Pulmonary artery endothelial cell (primary cell): Measurements from ENCODE around the gene ST7L. TPM values are rescaled to one million over a fixed set of nuclear protein-coding genes. Genes with fewer than 3 reads are reported as not detected.

Source experiments
- DNase-seq: peaks from one replicate; pipeline ENCODE4 v3.0.0-alpha.2; 2011; ENCODE audit warnings: low read depth, low spot score
- total RNA-seq: library from RNA; depleted of rRNA; stranded (reverse); fragments of >200 nt; gene quantifications from 2 replicates; pipeline ENCODE4 v1.2.3, GENCODE V29; 2014

The ST7L gene
- total RNA-seq, 1 donor from 2014 or later, result 17.5 TPM

DNA sequence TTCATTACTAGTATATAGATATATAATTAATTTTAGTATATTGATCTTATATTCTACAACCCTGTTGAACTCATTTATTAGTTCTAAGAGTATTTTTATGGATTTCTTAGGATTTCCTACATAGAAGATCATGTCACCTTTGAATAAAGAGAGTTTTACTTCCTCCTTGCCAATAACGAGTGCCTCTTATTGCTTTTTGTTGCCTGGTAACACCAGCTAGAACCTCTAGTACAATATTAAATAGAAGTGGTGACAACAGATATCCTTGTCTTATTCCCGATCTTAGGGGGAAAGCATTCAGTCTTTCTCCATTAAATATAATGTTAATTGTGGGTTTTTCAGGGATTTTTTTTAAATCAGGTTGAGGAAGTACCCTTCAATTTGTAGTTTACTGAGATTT lies 69.4 kb downstream of the ST7L start:
- no peak for DNase-seq

DNA sequence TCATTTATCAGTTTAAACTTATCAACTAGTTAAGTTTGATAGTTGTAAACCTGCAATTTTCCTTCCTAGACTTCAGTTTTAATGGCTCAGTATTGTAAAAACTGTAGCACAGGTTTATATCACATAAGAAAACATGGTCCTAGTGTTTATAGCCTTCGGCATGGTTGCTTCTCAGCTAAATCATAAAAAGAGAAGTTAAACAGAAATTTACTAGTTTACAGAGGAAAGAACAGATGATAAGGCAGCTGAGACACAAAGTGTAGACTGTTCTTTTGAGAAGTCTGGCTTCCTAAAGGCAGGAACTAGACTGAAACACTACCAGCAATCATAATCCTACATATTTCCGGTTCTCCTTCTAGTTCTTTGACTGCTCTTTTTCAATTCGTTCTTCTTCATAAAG lies 70.4 kb downstream of the ST7L start:
- DNase-seq, result no peak

- no peak for DNase-seq
Measured at GRCh38 chr1:112546076-112546475, 72.9 kb downstream of the ST7L start.

GRCh38 chr1:112544751-112545150 lies 74.2 kb downstream of the ST7L start:
- DNase-seq, result no peak

DNA sequence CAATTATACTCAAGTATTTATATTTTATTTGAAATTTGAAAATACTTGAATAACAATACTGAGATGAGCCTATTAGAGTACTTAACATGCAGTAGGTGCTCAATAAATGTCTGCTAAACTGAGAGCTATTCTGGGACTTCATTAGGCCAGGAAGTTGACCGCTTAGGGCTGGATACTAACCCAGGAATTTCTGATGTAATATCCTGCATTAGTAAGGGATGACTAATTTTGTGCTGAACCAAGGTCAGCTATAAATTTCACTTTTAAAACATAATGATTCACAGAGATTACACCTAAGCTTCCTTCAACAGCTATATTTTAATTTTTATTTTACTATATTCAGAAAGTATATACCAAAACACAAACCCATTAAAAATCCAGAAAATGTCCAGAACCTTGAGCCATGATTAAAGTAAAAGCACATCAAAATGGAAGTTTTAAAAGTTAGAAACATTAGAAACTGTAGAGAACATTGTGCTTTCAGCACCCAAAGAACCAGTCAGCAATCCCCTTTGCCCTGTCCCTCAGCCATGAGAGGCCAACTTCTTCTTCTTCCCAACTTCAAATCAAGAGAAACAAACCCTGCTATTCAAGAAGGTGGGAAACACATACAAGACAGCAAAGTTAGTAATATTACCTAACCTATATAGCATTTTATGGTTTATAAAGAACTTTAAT lies 74.8 kb downstream of the ST7L start:
- DNase-seq, result peak; percentile 68

DNA sequence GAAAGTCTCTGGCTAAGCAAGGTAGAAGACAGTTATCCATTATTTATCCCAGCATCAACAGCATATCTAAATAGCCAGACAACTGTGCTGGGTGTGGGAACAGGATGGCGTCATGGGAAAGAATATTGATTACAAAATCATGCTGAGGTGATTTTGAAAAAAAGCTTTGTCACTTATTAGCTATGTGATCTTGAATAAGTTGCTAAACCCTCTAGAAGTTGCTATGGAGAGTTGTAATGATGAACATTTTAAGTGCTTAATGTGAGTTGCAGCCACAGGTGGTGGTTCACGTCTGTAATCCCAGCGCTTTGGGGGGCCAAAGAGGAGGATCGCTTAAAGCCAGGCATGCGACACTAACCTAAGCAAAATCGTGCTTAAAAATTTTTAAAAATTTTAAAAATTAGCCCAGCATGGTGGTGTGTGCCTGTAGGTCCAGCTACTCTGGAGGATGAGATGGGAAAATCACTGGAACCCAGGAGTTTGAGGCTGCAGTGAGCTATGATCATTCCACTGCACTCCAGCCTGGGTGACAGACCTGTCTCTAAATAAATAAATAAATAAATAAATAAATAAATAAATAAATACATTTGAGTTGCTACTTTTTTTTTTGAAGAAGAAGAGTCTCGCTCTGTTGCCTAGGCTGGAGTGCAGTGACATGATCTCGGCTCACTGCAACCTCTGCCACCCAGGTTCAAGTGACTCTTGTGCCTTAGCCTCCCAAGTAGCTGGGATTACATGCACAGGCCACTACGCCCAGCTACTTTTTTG lies 76.6 kb downstream of the ST7L start:
- no peak for DNase-seq

- no peak for DNase-seq
Measured at GRCh38 chr1:112541299-112541698, 77.6 kb downstream of the ST7L start.

DNA sequence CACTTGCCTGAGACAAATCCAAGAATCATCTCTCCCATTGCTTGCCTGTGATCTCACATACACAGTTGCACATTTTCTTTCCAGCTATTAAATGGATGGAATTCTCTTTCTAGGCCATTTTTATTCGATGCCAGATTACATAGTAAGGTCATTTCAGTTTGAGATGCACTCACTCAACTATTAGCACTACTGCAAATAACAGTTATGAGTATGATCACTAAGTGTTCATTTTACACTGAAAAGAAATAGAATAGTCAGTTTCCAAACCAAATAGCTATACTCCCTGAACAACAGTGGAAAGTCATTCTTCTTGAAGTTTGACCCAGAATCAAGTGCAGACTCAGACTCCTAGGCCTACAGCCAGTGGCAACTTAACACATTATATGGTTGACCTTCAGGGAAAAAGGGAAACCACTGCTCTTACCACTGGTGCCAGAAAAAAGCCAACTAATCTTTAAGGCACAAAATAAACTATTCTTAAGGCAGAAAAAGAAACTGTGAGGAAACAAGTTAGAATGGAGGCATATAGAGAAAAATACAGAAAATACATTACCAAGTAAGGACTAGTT lies 78.6 kb downstream of the ST7L start:
- no peak for DNase-seq

DNA sequence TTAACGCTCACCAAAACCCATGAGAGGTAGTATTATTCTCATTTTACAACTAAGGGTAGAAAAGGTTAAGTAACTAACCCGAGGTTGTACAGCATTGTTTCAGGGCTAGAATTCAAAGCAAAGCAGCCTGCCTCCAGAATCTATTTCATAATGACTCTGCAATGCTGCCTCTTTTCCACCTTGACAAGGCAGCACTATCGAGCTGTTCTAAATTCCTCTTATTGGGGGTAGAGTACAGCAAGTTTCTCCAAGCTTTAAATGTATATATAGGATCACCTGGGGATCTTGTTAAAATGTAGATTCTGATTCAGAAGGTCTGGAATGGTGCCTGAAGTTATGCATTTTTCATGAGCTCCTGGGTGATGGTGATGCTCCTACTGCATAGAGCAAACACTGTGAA lies 80.1 kb downstream of the ST7L start:
- DNase-seq, result no peak

DNA sequence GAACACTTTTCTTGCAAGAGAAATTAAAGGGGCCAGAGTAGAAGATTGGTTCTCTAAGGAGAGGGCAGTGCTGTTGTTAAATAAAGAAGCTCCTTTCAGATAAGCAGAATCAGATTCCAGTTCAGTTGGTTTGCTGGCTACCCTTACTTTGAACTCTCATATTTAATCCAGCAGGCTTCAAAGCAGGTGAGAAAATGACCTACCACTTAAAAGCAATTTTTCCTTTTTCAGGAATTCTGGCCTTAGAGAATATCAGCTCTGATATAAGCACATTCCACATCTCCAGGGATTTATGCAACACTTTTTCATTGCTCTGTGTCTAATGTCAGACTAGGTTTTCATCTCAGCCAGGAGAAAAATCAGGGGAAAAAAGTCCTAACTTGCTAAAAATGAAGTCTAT lies 81.5 kb downstream of the ST7L start:
- no peak for DNase-seq

DNA sequence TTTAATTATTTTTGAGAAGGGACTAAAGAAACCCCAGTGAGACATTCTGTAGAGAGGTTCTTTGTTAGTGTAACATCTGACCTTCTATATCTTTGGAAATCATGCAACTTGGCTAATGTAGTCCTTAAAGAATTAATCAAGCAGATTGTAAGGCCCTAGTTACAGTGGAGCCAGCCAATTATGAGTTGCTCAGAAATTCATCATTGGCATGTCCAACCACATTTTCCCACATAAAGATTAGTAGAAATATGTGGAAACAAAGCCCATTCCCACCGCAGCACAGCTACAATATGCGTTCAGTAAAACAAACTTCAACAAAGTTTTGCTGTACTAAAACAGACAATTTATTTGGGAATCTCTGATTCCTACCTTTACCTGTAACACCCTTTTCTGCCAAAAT lies 82.4 kb downstream of the ST7L start:
- no peak for DNase-seq

GRCh38 chr1:112533029-112533428 lies 85.9 kb downstream of the ST7L start:
- no peak for DNase-seq

- DNase-seq, result no peak
Measured at GRCh38 chr1:112532064-112532463, 86.9 kb downstream of the ST7L start.

DNA sequence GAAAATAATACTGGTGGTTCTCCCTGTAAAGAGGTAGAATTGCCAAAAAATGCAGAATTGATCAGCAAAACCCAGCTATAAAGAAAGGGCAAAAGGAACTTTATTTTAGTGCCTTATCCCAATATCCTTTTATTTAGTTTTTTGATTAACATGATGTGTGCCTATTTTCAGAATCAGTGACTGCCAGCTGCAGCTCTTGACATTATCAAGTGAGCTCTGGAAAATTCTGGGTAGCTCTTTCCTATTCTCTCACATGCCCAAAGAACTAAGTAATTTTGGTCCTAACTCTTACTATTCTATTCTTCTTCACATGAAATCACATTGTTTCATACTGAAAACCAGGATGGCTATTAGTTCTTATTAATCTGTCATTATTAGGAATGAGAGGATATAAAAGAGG lies 88.1 kb downstream of the ST7L start:
- no peak for DNase-seq

- no peak for DNase-seq
Measured at GRCh38 chr1:112529301-112529700, 89.6 kb downstream of the ST7L start.

GRCh38 chr1:112528076-112528475 lies 90.9 kb downstream of the ST7L start:
- no peak for DNase-seq

DNA sequence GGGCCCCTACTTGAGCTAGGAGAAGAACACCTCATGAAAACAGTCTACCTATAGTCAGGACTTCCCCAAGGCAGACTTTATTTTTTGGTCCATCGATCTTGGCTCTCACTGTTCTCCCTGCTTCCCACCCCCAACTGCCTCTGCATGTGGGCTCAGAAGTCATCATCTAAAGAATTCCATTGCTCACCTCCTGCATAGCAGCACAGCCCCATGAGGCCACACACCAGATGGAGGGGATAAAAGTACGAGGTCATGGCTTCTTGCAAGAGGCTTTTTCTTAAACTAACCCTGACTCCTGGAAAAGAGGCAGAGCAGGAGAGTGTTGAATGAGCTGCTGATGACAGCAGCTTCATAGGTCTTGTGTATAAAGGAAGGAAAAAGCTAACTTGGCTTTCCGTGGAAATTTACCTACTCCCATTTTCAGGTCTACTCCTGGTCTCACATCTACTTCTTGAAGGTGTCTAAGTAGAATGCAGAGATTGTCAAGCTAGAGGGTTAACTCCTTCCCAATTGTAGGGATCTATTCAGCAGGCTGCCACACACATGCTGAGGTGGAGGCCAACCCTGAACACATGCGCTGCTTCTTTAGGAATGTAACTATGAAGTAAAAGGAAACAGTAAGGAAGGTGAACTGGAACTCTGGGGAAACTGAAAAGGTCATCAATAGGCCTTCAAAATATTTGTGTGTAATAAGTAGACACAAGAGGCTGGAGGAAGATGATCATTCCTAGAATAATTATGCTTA lies 91.5 kb downstream of the ST7L start:
- no peak for DNase-seq

DNA sequence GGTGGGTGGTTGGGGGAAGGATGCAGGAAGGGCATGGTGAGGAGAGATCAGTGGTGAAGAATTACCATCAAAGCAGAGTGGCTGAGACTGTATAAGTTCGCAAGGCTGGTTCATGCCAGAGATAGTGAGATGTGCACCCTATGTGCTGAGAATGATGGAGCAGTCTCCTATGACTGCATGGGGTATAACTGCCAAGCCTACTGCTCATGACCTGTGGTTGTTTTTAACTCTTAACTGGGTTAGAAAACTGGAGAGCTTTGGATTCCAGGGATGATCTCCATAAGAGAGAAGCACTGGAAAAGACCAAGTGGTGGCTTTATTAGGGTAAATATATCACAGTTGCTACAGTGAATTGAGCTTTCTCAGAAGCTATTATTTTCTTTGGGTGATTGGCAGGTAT lies 94.0 kb downstream of the ST7L start:
- no peak for DNase-seq

- DNase-seq, result no peak
Measured at GRCh38 chr1:112524251-112524650, 94.7 kb downstream of the ST7L start.

DNA sequence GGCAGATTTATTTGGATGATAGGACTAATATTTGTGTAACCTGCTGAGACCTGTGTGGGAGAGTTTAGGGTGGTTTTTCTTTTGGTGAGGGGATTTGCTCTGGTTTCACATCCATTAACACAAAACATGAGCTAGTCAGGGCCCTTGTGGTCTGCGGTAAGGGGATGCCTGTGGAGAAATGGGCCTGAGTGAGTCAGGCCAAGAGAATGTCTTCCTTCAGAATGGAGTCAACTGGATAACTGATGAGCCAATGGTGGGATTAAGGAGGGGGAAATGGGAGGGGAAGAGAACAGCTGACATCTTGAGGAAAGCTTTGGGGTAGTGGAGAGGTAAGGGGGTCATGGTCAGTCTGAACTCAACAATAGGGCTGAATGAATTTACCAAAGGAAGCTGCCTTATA lies 96.3 kb downstream of the ST7L start:
- DNase-seq, result no peak

GRCh38 chr1:112520166-112520565 lies 98.8 kb downstream of the ST7L start:
- DNase-seq, result no peak

DNA sequence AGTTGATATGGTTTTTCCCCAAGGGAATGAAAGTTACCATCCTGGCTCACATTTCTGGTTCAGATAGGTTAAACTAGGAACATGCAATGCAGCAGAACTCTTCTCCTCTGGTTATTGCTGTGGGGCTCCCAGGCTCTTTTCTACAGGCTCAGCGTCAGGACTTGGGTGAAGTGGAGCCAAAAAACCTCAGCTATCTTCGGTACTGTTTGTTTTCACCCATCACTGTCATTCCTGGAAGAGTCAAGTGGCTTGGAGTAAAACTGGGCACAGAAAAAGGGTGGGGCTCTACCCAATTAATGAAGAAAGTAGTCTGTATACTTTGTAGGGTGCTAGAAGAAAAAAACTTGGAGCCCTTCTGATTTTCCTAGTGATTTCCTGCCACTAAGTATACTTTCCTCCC lies 100.8 kb downstream of the ST7L start:
- DNase-seq, result no peak
